Measurements from ENCODE around the gene DOCK3. TPM values are rescaled to one million over a fixed set of nuclear protein-coding genes. Genes with fewer than 3 reads are reported as not detected.
"Not testable (repeated sequence)": the region's sequence is repeated elsewhere in the genome, so short reads cannot be mapped to it uniquely, and the experiment has no call there.

The DOCK3 gene
- total RNA-seq, 1 experiment from 2014 or later, result 0.51 TPM

- no peak for DNase-seq (ENCODE audit: low read depth)
Measured at GRCh38 chr3:50651920-50652529, 22.7 kb upstream of the DOCK3 start.

GRCh38 chr3:50652709-50653108, 22.0 kb upstream of the DOCK3 start:
- peak; percentile 41 for DNase-seq (ENCODE audit: low read depth)

GRCh38 chr3:50653937-50654595, 20.7 kb upstream of the DOCK3 start:
- no peak for DNase-seq (ENCODE audit: low read depth)

- DNase-seq (ENCODE audit: low read depth), result no peak
Measured at GRCh38 chr3:50655009-50655830, 19.5 kb upstream of the DOCK3 start.

GRCh38 chr3:50656417-50657195, 18.1 kb upstream of the DOCK3 start:
- no peak for DNase-seq (ENCODE audit: low read depth)

GRCh38 chr3:50657407-50657806, 17.3 kb upstream of the DOCK3 start:
- DNase-seq (ENCODE audit: low read depth), result no peak

GRCh38 chr3:50657816-50658215, 16.9 kb upstream of the DOCK3 start:
- no peak for DNase-seq (ENCODE audit: low read depth)

- peak; percentile 25 for DNase-seq (ENCODE audit: low read depth)
Measured at GRCh38 chr3:50658416-50658815, 16.3 kb upstream of the DOCK3 start.

GRCh38 chr3:50658831-50659230, 15.9 kb upstream of the DOCK3 start:
- no peak for DNase-seq (ENCODE audit: low read depth)

GRCh38 chr3:50660386-50660785, 14.3 kb upstream of the DOCK3 start:
- DNase-seq (ENCODE audit: low read depth), result no peak

- no peak for DNase-seq (ENCODE audit: low read depth)
Measured at GRCh38 chr3:50661321-50661837, 13.3 kb upstream of the DOCK3 start.

- DNase-seq (ENCODE audit: low read depth), result no peak
Measured at GRCh38 chr3:50662408-50662807, 12.3 kb upstream of the DOCK3 start.

- no peak for DNase-seq (ENCODE audit: low read depth)
Measured at GRCh38 chr3:50665081-50665840, 9.5 kb upstream of the DOCK3 start.

- DNase-seq (ENCODE audit: low read depth), result not testable (repeated sequence)
Measured at GRCh38 chr3:50665841-50666115, 8.9 kb upstream of the DOCK3 start.

- DNase-seq (ENCODE audit: low read depth), result no peak
Measured at GRCh38 chr3:50666837-50667236, 7.9 kb upstream of the DOCK3 start.

- DNase-seq (ENCODE audit: low read depth), result peak; percentile 89
Measured at GRCh38 chr3:50671331-50671730, 3.4 kb upstream of the DOCK3 start.

GRCh38 chr3:50672656-50673055, 2.1 kb upstream of the DOCK3 start:
- no peak for DNase-seq (ENCODE audit: low read depth)

GRCh38 chr3:50673931-50674330, 796 bp upstream of the DOCK3 start:
- no peak for DNase-seq (ENCODE audit: low read depth)

GRCh38 chr3:50675179-50676030, 678 bp downstream of the DOCK3 start:
- peak; percentile 60 for DNase-seq (ENCODE audit: low read depth)

GRCh38 chr3:50676031-50676705, 1.4 kb downstream of the DOCK3 start:
- no peak for DNase-seq (ENCODE audit: low read depth)
